Ishikawa (cell line): ENCODE measurements around the gene MN1.

Experiments used
- CEBPB ChIP-seq: IDR thresholded peaks from 2 replicates; pipeline ENCODE4 v1.6.1; 2012
- CREB1 ChIP-seq: IDR thresholded peaks from 2 replicates; pipeline ENCODE4 v1.6.1; 2012; ENCODE audit warnings: low read depth
- EGR1 ChIP-seq: IDR thresholded peaks from 2 replicates; pipeline ENCODE4 v1.6.1; 2012
- EP300 ChIP-seq: IDR thresholded peaks from 2 replicates; pipeline ENCODE4 v1.6.1; 2012; ENCODE audit warnings: borderline replicate concordance
- FOXM1 ChIP-seq: IDR thresholded peaks from 2 replicates; pipeline ENCODE4 v1.6.1; 2012; ENCODE audit warnings: low read depth, borderline replicate concordance
- MAX ChIP-seq: IDR thresholded peaks from 2 replicates; pipeline ENCODE4 v1.6.1; 2012
- NFIC ChIP-seq: IDR thresholded peaks from 2 replicates; pipeline ENCODE4 v1.6.1; 2012
- RAD21 ChIP-seq: IDR thresholded peaks from 2 replicates; pipeline ENCODE4 v1.6.1; 2012; ENCODE audit warnings: low read depth
- REST ChIP-seq: IDR thresholded peaks from 2 replicates; pipeline ENCODE4 v1.6.1; 2012; ENCODE audit warnings: low read depth, mild to moderate bottlenecking
- TAF1 ChIP-seq: IDR thresholded peaks from 2 replicates; pipeline ENCODE4 v1.6.1; 2012; ENCODE audit warnings: low read depth, mild to moderate bottlenecking
- TCF12 ChIP-seq: IDR thresholded peaks from 2 replicates; pipeline ENCODE4 v1.6.1; 2012; ENCODE audit warnings: low read depth
- TEAD4 ChIP-seq: IDR thresholded peaks from 2 replicates; pipeline ENCODE4 v1.6.1; 2012
- YY1 ChIP-seq: IDR thresholded peaks from 2 replicates; pipeline ENCODE4 v1.6.1; 2012; ENCODE audit warnings: low read depth
- ZBTB7A ChIP-seq: IDR thresholded peaks from 2 replicates; pipeline ENCODE4 v1.6.1; 2012; ENCODE audit warnings: low read depth
- TF ChIP-seq, protein P1 (sequence below): IDR thresholded peaks from 2 replicates; pipeline ENCODE4 v1.6.1; 2012

The MN1 gene

DNA sequence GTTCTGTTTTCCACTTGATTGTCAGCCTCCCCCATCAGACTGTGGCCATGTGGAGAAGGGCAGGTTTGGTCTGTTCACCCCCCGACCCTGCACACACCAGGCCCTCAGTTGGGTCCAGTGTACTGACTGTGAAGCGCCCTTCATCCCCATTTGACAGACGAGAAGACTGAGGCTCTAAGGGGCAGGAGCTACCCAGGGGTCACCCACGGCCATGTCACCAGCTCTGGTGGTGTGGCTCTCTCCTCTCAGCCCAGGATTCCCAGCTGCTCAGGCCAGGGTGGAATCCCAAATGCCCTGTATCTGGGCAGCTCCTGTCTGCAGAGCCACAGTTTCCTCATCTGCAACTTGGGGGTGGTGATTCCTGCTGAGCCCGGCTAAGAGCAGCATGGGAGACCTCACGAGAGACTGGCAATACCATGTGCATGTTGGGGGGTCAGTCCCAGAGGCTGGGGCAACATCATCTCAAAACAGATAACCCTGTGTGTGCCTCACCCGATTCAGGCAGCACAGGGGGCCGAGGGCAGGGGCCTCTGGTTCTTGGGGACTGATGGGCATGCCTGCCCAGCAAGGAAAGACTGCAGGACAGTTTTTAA is 46.6 kb downstream of the MN1 start:
- TF ChIP-seq NFIC = no peak
- no peak for TF ChIP-seq YY1
- TF ChIP-seq RAD21 = no peak
- no peak for TF ChIP-seq ZBTB7A
- no peak for TF ChIP-seq CEBPB
- no peak for TF ChIP-seq EP300
- TF ChIP-seq FOXM1 = no peak

DNA sequence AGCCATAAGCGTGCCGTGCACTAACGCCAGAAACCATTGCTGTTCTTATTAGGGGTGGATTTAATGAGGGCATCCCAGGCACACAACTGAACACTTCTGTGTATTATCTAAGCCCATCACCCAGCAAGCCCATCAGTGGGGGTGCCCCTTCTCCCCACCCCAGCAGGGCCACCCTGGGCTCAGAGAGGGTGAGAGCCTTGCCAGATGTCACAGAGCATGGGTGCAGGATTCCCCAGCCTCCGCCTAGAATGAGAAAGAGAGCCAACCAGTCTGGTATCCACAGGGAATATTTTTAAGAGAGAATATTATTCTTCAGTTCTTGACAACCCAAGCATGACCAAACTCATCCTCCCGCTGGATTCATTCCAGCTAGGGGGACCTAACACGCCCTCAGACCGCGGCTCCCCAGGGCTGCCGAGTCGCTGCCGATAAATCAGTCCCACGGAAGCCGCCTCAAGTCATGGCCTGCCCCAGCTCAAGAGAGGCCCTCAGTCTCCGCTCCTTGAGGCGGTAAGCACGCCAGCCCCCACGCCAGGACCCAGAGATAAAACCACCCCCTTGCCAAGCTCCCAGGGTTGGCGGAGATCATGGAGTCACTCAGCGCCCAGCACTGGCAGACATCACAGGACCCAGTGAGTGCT is 47.2 kb downstream of the MN1 start:
- TF ChIP-seq TEAD4 (peak; percentile 12; the same call in 1 of the 2 replicates), RAD21 (no peak), MAX (no peak), TAF1 (no peak), FOXM1 (no peak), REST (no peak), EGR1 (no peak), EP300 (no peak; the same call in 1 of the 2 replicates), YY1 (no peak), NFIC (peak; percentile 81), CEBPB (no peak), TCF12 (0 out of 2 replicates have a peak, but pooled peaks have one; percentile 43), ZBTB7A (peak; percentile 73; the same call in 1 of the 2 replicates), CREB1 (no peak)
- TF ChIP-seq, protein P1, sequence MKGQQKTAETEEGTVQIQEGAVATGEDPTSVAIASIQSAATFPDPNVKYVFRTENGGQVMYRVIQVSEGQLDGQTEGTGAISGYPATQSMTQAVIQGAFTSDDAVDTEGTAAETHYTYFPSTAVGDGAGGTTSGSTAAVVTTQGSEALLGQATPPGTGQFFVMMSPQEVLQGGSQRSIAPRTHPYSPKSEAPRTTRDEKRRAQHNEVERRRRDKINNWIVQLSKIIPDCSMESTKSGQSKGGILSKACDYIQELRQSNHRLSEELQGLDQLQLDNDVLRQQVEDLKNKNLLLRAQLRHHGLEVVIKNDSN = no peak

GRCh38 chr22:27752771-27753170 is 48.8 kb downstream of the MN1 start:
- TF ChIP-seq ZBTB7A = no peak
- TF ChIP-seq TEAD4 = no peak
- TF ChIP-seq CEBPB = no peak
- TF ChIP-seq RAD21 = no peak
- no peak for TF ChIP-seq CREB1
- TF ChIP-seq, protein P1 = no peak
- no peak for TF ChIP-seq MAX
- no peak for TF ChIP-seq EGR1

DNA sequence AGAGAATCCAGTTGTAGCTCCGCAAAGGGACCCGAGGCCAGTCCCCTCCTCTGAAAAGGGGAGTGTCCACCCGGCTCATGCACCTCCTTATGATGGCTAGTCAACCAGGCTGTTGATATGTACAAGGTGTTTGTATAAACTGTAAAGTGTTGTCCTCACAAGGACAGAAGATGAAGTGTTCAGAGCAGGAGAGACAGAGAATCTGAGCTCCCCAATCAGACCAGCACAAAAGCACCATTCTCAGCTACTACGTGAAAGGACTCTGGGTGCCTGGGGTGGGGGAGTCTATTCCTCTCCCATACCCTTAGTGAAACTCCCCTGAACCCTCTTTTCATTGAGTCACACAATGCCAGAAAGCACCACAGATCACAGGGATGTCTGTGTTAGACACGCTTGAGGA is 49.4 kb downstream of the MN1 start:
- TF ChIP-seq FOXM1 = no peak
- no peak for TF ChIP-seq NFIC
- no peak for TF ChIP-seq EP300
- no peak for TF ChIP-seq YY1
- TF ChIP-seq CREB1 = no peak
- no peak for TF ChIP-seq TCF12
- TF ChIP-seq, protein P1 = no peak

GRCh38 chr22:27751277-27752070 is 50.1 kb downstream of the MN1 start:
- TF ChIP-seq, protein P1 = no peak
- no peak for TF ChIP-seq ZBTB7A
- TF ChIP-seq YY1 = no peak
- no peak for TF ChIP-seq RAD21
- TF ChIP-seq CEBPB = no peak
- no peak for TF ChIP-seq TAF1
- no peak for TF ChIP-seq EP300
- TF ChIP-seq FOXM1 = no peak
- no peak for TF ChIP-seq REST
- TF ChIP-seq TCF12 = no peak
- no peak for TF ChIP-seq NFIC
- TF ChIP-seq EGR1 = no peak
- no peak for TF ChIP-seq TEAD4
- no peak for TF ChIP-seq MAX
- no peak for TF ChIP-seq CREB1
